Measurements from ENCODE around the gene PDK2. TPM values are rescaled to one million over a fixed set of nuclear protein-coding genes. Genes with fewer than 3 reads are reported as not detected.

PDK2 gene
- polyA plus RNA-seq, 1 donor, result 98.0 TPM

DNA sequence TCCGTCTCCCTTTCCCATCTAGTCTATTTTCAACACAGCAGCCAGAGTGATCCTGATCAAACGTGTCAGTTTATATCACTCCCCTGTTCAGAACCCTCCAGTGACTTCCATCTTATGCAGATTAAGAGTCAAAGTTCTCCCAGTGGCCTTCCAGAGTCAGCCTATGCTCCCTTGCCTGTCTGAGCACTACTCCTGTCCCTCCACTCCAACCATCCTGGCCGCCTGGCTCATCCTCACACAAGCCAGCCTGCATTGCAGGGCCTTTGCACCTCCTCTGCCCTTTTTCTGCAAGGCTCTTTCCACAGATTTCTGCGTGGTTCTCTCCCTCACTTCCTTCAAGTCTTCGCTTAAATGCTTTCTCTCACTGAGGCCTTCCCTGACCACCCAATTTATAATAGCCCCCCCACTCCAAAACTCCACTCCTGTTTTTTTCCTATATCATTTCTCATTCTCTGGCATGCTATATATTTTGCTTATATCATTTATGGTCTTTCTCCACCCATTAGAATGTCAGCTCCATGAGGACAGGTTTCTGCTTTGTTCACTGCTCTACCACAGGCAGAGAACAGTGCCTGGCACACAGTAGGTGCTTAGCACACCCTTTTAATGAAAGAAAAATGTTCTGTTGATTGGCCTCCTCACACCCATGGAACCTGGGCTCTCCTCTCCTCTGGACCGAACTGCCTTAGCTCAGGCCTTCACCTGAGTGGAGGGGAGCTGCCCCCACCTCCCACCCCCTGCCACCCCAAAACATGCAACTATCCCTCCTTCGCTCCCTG lies 25.5 kb downstream of the PDK2 start:
- no peak for DNase-seq

DNA sequence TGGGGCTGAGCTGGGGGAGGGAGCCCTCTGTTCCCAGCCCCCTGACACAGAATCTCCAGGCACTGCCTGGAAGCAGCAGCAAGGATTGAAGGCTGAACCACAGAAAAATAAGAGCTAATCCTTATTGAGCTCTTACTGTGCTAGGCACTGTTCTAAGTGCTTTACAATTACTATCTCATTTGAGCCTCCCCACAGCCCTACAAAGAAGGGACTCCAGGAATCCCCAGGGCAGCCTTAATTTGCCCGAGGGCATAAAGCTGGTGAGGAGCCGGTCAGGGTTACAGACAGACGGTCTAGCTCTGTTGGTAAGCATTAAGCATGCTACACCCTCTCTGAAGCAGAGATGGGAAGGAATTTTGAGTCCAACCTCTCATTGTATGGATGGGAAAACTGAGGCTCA lies 27.8 kb downstream of the PDK2 start:
- DNase-seq, result no peak

DNA sequence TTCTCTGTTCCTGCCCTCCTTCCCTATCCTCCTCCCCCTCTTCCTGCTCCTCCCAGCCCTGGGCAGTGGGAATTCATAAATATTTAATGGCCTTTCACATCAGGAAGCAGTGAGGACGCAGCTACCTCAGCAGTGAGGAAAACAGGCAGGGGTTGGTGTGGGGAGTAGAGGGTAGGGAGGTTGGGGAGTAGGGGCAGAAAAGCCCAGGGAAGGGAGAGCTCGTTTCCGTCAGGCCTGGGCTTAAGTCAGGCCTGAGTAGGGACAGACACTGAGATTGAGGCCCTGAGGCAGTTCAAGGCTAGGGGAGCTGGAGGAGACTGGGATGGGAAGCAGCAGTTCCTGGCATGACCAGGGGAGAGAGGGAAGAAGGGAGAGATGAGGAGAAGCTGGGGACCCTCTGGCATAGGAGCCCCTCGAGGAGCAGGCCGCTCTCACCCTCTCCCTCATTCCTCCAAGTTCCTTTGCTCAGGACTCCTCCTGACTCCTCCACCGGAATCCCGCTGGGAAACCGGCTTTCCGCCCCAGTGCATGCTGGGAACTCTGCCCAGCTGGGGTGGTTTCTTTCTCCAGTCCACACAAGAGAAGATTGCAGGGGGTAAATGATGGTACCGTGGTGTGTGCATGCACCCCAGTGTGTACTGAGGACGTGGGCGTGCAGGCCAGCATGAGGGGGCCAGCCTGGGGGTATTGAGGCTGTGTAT lies 28.6 kb downstream of the PDK2 start:
- no peak for DNase-seq

DNA sequence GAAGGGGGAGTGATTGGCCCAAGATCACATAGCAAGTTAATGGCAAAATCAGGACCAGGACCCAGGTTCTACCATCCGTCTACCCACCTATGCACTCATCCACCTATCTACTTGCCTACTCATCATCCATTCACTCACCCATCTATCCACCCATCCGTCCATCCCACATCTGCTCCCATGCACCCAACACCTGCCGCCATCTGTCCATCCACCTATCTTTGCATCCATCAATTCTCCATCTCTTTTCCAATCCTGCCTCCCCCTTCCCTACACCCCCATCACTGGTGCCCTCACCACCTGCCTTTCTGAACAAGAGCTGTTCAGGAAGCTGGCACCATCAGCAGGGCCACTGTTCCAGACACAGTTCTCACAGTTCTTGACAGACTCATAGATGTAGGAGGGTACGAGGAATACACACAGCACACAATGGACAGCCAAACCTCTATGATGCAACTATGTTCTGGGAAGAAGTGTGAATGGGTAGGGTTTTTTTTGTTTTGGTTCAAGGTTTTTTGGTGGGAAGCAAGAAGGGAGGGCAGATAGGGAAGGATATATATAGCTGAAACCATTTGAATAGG lies 30.4 kb downstream of the PDK2 start:
- no peak for DNase-seq

DNA sequence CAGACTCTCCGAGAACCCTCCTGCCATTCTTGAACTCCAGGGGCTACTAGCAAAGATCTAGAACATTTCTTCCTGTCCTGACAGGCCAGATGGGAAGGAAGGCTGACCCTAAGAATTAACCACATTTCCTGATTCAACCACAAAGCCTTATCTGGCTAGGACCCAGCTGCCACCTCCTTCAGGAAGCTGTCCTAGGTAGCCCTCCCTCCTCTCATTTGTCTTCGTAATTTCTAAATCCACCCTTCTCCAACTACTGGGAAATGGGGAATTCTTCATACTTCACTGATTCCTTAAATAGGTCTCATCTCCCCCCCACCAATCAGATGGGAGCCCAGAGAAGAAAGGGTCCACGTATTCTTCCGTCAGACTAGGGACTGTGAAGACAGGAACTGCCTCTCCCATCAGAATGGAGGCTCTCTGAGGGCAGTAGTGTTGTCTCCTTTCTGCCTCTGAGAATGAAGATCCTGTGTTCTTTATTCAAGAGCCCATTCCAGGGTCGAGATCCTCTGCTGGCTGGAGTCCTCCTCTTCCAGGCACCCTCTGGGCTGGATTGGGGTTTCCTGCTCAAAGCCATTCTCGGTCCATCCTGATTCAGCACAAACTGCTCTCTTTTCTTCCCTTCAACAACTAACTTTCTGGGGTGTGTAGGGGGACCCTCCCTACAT lies 32.7 kb downstream of the PDK2 start:
- DNase-seq, result no peak

DNA sequence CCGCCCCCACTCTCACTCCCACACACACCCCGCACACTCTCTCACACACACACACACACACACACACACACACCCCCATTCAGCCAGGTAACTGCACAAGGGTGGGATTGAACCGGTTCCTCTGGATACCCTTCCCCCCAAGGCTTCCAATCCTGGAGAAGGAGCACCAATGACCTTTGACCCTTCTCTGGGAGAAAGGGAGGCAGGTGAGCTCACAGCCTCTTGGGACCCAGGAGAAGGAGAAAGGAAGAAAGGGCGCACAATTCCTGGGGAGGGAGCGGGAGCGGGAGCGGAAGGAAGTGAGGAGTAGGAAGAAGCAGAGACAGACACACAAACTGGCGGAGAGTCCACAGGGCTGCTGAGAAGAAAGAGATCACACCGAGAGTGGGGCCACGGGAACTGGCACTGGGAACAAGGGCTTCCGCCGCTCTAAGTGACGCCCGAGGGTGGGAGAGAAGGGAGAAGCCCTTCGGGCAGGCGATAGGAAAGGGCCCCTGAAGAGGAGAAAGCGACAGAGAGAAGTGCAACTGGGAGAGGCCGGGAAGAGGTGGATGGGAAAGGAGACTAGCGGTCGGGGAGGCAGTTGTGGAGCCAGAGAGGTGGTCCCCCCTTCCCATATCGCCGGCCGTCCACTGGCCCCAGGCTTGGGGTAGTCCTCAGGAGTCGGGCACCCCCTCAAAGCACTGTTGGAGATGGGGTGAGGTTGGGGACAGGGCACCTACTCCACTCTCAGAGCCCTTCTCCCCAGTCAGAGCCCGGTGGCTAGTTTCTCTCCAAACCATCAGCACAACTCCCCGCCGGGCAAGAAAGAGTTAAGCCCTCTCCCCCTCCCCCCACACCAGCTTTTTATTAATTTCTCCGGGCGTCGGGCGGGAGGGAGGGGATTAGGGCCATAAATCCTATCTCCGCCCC lies 33.5 kb downstream of the PDK2 start:
- DNase-seq, result no peak

DNA sequence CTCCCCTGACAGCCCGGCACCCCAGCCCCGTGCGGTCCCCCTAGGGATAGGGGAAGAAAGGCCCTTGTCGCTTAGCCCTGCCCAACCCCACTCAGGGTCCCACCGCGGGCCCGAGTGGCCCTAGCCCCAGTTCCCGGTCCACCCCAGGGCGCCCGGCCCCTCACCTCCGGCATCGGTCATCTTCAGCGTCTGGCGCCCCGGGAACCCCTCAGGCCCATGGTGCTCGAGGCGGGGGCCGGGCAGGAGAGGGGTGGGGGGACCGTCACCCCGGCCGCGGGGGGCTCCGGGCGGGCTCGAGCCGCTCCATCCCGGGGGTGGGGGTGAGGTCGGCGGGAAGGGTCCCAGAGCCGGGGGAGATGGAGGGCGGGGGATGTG lies 34.2 kb downstream of the PDK2 start:
- no peak for DNase-seq

DNA sequence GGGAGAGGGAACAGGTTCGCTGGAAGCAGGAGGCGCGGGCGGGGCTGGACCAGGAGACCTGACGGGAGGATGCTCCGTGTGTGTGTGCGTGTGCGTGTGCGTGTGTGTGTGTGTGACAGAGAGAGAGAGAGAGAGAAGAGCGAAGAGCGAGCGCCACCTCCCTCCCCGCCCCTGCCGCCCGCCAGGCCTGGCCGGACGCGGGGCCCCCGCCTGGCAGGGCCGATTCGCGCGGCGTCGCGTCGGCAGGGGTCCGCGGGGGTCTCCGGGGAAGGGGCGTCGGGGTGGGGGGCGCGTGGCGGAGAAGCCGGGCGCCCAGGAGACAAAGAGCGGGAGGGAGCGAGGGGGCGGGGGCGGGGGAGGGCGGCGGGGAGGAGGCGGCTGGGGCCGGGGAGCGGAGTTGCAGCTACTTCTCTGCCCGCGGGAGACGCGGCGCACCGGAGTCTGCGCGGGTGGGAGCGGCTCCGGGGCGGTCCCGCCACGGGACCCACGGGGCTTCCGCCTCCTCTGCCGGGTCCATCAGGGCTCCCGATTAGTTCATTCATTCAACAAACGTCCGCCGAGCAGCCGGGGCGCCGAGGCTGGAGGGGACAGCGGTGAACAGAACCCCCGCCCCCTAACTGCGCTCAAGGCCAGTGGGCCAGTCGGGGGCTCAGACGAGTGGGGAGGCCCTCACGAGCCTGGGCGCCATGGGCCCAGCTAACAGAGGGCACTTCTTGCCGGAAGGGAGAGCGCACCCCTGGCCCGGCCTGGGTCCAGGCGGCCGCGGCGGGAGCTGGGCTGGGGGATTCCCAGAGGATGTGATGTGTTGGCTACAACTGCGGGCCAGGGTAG lies 34.8 kb downstream of the PDK2 start, which contains the start of gene SAMD14:
TSS of gene SAMD14 (minus strand) at position 433 of the 831 bp plus-strand sequence. CDS start 5,201 bp downstream, outside the sequence.
- no peak for DNase-seq

DNA sequence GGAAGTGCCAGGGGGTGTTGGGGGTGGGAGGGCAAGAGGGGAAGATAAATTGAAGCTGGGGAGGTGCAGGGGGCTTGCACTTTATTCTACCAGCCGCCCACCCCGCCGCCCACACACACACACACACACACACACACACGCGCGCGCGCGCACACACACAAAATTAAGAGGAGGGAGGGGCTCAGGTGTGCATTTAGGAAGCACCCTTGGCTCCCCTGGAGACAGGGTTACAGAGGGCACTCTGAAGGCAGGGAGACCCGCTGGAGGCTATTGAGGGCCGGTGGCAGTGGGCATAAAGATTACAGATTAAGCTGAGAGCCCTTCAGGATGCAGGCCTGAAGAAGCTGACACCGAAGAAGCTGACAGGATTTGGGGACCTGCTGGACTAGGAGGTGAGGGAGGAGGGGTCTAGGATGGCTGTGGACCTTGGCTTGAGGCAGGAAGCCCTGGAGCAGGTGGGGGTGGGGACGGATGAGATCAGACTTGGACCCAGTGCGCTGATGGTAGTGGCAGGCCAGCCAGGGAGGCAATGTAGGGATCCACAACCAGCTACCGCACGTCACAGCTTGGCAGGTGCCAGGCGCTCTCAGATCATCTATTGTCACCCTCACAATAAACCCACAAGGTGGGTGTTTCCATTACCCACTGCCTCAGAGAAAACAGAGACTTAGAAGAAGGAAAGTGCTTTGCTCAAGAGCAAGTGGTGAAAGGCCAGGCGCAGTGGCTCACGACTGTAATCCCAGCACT lies 35.6 kb downstream of the PDK2 start:
- DNase-seq, result no peak

DNA sequence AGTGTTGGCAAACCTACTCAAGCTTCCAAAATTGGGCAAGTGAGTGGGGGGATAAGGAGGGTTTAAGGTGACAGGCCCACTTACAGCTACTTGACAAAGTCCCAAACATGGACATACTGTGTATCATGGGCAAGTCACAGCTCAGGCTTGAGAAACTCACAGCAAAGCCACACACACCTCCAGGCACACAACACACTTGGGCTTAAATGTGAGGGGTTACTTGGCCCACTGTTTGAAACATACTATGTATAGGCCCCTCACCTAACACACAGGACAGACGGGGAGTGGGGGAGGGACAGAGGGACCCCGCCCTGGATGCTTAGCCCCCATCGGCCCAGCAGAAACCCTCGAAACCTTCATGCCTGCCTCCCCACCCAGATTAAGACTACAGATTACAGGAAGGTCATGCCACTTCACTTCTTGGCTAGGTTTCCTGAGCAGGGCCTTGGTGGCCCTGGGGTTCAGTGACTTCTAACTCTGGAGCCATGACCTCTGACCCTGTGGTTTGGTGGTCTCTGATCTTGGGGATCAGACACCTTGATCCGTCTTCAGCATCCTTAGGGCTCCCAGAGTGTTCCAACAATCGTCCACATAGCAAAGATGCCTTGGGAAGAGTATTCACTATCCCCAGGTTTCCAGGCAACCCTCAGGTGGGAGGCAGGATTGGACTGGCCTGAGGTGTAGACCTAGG lies 37.1 kb downstream of the PDK2 start:
- no peak for DNase-seq

DNA sequence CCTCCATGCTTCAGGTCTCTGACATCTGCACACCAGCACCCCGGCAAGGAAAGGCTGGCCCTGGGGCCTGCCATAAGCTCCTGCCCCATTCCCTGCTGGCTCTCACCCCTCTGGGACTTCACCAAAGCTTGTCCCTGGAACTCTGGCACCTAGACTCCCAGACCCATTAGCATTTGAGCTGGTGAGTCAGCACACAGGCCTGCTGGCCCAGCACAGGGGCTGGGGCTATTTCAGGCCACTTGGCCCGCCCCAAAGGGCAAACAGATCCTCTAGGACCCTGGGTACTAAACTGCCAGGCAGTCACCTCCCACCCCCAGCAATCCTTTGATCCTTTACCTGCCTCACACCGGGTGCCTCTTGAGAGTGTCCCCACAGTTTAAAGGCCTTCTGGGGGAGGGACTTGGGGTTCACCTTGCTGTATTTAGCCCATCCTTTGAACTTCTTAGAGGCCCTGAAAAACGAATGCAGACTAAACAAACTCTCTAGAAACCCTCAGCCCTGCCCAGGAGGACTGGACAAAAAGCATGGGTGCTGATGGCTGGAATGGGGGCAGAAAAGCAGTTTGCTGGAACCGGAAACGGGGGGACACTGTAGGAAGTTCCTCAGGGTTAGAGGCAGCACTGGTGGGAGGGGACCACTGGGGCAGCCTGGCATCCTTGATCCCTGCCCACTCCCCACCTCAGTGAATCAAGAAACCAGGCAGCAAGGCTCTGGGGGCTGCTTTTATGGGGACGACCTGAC lies 38.0 kb downstream of the PDK2 start:
- no peak for DNase-seq

DNA sequence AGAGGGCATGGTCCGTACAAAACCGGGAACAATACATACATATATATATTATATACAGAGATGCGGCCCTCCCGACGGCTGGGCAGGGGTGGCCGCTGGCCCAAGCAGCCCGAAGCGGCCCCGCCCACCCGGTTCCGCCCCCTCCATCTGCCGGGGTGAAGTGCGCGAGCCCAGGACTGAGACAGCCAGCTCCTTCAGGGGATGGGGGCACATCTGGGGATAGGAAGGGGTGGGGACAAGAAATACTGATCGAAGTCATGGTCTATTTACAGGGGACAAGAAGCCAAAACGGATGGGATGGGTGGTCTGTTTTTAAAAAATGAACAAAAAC lies 38.6 kb downstream of the PDK2 start:
- DNase-seq, result no peak

DNA sequence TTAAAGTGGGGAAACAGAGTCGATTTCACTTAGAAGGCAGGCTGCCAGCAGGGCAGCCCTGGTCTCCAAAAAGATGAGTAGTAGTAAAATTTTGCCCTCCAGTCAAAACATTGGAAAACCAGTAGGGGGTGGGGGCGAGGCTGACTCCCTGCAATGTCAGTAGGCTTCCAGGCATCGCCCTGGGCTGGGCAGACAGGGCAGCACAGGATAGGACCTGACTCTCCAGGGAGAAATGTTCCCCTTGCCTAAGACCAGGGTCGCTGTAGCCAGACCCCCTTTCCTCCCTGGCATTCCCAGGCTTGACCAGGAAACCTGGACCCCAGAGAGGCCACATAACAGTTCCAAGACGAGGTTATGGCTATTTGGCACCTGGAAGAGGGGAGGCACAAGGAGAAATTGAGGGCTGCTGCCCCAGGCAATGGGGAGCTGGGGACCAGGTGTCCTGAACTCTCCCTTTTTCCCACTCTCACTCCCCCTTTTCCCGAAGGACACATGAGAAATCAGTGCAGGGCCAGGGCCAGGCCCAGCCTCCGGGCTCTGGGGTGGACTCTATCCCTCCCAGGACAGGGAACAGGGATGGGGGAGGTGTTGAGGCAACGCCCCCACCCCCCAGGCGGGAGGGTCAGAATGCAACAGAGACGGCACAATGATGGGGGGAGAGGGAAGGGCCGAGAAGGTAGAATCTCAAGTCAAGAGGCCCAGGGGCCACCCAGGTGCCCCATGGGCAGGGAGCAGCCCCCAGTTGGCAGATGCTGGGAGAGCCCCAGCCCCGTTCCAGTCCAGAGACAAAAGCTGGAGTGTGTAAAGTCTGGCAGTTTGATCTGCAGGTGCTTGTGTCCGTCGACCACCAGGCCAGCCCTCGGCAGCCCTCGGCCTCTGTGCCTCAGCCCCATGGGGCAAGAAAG lies 39.3 kb downstream of the PDK2 start:
- no peak for DNase-seq

DNA sequence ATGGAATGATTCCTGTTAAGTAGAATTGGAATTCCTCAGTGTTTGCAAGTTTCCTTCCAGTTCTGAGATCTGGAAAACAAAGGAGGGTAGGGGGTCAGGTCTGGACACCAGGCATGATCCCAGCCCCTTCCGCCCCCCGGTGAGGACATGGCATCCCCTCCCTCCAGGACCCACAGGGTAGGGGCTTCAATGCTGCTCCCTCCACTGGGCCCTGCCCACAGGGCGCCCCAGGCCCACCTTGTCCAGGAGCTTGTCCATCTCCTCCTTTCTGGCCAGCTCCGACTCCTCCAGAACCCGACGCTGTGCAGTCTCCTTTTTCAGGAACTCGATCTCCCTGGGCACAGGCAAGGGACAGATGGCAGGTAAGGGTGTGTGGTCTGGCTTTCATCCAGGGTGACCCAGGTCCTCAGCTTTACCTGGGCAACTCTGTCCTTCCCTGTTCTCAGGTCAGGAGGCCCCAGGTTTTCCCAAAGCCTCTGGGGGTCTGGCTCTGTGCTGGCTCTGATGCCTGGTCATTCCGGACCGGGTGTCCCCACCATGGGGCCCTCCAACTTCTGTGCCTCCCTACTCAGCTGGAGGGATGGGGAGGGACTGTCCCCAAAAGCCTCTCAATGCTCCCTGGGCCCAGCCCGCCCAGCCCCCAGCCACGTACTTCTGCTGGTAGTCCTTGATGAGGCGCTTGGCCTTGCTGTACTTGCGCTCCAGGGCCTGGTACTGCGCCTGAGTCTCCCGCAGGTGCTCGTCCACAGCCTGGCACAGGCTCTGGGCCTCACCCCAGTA lies 40.4 kb downstream of the PDK2 start:
- DNase-seq, result no peak

DNA sequence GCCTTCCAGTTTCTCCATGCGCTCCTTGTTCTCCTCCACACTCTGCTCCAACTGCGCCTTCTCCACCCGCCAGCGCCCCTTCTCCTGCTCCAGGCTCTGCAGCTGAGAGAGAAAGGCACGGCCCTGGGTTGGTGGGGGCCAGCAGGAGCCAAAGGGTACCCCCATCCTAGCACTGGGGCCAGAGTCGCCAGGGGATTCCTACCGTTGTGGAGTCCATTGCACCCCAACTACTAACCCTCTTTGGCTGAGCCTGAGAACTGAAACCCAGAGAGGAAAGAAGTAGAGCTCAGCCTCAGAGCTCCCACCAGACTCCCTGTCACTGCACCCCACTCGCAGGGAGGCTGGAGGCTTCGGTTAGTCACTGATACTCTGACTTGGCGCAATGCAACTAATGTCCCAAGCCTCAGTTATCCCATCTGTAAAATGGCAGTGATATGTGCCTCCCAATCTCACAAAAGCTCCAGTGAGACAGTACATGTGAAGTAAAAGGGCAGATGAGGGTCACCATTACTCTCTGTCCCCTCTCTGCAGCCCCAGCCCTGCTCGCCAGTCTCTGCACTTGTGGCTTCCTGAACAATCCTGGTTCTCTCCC lies 41.0 kb downstream of the PDK2 start:
- no peak for DNase-seq

DNA sequence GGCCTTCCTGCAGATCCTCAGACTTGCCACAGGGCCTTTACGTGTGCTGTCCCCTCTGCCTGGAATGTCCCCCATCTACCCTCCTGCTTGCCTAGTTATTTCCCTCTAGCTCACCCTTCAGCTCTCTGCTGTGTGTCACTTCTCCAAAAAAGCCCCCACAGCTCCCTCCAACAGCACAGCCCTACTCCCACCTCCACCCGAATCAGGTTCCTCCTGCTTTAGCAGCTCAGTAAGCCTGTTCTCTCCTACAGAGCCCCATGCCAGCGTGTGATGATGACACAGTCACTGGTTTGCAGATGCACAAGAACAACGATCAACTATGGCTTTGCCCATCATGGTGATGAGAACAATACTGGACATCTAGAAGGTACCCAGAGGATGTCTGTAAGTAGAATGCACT lies 41.9 kb downstream of the PDK2 start:
- DNase-seq, result no peak
